Fibroblast of skin of left biceps (primary cell): ENCODE results near the gene ATP5PF.
"Not testable (repeated sequence)": the region's sequence is repeated elsewhere in the genome, so short reads cannot be mapped to it uniquely, and the experiment has no call there.

ENCODE experiments used
- DNase-seq, 2 experiments: peaks; one replicate each; pipeline ENCODE4 v3.0.0-alpha.2; 2013; ENCODE audit warnings: low read depth in 2 of 2

The ATP5PF gene

DNA sequence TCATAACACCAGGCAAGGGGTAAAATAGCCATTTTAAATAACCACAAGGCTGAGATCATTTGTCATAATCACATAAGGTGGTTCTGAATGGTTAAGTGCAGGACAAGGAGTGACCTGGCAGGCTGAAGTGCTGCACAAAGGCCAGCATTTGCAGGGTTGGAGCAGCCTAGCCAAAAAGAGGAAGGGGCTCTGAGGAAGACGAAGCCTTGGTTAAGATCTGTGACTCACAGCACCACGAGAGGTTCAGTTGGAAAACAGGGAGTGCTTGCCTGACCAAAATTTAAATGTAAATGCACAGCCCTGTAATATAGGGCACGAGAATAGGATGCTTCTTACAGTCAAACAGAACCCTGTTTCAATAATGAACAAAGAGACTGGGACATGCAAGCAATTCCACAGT lies 12.1 kb downstream of the ATP5PF start:
- DNase-seq: no peak

DNA sequence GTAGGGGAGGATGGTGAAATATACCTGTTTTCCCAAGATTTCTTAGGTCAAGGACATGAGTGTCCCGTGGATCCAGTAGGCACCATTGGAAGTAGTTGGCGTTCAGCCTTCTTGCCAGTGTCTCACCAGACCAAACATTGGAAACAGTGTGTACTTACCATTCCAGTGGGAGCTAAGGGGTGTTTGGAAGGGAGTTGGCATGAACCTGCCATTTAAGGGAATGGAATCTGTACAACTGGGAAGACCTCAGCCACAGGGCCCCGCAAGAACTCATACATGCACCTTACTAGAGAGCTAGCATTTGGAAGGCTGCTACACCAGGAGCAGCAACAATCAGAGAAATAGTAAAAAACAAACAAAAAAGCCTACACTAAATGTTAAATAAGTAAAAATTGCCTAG lies 12.7 kb downstream of the ATP5PF start:
- no peak for DNase-seq

DNA sequence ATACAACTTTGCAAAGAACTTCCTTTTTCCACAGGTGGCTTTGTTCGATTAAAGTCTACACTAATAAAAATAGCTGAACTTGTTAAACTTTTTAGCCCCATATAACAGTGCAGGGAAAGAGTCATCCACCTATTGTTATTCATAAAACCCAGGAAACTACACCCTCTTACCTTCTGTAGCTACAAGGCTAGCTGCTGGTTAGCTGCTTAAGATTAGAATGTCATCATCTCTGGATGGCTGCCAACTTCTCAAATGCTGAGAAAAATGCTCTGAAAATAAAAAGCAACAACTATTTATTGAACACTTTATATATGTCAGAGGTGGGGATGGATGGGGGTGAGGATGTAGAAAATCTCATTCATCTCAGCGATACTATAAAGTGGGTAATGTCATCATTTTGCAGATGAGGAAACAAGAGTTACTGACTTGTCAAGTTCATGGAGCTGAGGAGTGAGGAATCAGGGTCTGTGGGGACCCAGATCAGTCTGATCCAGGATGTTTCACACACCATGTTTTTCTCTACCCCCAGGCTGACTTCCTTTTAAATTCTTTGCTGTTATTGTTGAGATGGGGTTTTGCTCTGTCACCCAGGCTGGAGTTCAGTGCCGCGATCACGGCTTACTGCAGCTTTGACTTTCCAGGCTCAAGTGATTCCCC lies 17.1 kb downstream of the ATP5PF start:
- no peak for DNase-seq

DNA sequence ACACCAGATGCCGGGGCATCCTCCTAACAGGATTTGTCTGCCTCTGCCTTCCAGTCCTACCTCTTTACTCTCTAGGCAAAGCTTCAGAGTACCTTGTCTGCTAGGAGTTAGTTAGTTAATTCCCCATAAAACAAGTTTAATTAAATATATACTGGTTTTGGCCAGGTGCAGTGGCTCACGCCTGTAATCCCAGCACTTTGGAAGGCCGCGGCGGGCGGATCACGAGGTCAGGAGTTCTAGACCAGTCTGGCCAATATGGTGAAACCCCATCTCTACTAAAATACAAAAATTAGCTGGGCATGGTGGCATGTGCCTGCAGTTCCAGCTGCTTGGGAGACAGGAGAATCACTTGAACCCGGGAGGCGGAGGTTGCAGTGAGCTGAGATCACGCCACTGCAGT lies 20.6 kb downstream of the ATP5PF start:
- not testable (repeated sequence) for DNase-seq

DNA sequence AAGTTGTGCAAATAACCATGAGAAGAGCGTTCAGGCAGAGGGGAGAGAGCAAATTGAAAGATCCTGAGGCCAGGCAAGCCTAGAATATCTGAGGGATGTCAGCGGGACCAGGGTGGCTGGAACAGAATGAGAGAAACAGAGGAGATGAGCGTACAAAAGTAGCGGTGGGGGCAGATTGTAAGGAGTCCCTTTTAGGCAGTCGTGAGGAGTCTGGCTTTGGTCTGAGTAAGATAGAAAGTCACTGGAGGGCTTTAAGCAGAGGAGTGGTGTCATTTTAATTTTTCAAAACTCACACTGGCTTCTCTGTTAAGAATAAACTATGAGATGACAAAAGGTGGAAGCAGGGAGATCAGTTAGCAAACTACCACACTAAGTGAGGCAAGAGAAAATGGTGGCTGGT lies 24.2 kb downstream of the ATP5PF start:
- no peak for DNase-seq

DNA sequence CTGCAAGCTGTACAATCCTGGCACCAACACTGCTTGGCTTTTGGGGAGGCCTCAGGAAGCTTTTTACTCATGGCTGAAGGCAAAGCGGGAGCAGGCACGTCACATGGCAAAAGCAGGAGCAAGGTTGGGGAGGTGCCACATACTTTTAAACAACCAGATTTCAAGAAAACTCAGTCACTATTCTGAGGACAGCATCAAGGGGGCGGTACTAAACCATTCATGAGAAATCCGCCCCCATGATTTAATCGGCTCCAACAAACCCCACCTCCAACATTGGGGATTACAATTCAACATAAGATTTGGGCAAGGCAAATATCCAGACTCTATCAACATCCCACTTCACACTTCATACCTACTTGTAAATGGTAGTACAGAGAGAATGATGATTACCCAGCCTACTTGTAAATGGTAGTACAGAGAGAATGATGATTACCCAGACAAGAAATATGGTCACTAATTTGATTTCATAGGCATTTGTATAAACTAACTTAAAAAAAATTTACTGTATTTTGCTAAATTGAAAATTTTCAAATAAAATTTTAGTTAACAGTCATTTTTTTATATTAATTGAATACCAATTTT lies 24.9 kb downstream of the ATP5PF start:
- DNase-seq: no peak

DNA sequence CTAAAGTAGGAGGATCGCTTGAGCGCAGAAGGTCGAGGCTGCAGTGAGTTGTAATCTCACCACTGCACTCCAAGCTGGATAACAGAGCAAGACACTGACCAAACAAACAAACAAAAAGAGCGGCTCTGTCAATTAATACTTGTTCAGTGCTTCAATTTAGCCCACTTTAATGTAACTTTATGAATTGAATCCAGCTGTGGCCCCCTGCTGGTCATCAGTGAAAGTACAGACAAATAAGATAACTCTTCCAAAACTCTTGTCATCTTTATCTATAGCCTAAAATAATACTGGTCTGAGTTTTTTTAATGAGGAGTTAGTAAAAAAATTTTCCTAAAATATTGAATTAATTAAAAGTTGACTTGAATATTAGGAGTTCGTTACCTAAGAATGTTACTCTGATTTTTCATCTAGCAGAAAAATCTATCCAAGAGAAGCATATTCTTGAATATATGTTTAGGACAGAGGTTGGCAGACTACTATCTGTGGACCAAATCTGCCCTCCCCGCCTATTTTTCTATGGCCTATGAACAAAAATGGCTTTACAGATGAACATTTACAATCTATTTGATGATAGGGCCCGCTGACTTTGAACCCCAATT lies 26.1 kb downstream of the ATP5PF start:
- peak; percentile 11 to 18 for DNase-seq

DNA sequence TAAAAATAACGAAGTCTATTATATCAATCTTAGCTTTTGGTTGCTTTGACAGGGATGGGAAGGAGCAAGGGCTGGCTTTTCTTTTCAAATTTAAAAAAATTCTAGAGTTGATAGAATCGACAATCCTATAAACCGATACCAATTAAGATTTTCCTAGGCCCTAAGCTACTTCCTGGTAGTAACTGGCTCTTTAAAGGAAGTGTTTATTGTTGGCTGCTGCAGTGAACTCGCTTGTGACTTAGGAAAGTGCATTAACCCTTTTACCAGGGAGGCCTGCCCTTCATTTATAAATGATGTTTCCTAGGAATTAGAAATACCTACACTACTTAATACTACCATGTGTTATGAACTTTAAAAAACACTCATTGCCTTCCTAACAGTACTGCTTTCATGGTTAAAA lies 33.2 kb downstream of the ATP5PF start:
- no peak for DNase-seq

DNA sequence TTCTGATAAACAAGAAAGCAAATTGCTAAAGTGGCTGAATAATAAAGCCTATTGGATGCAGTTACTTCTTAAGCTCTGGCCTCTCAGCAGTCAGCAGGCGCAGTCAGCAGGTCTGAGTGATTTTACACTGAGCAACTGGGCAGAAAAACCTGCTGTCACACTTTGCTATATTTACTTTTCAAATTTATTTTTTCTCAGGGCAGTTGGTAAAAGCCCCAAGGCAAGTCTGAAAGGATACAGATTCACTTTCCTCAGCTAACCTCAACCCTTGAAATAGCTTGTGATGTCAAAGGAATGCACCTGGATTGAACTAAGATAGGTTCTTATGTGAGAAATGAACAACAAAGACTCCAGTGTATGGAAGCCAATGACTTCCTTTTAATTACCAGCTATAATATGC lies 34.0 kb downstream of the ATP5PF start:
- DNase-seq: no peak

DNA sequence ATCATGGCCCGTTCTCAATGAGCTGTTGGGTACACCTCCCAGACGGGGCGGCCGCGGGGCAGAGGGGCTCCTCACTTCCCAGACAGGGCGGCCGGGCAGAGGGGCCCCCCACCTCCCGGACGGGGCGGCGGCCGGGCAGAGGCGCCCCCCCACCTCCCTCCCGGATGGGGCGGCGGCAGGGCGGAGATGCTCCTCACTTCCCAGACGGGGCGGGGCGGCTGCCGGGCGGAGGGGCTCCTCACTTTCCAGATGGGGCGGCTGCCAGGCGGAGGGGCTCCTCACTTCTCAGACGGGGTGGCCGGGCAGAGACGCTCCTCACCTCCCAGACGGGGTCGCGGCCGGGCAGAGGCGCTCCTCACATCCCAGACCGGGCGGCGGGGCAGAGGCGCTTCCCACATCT lies 39.2 kb downstream of the ATP5PF start:
- not testable (repeated sequence) for DNase-seq

DNA sequence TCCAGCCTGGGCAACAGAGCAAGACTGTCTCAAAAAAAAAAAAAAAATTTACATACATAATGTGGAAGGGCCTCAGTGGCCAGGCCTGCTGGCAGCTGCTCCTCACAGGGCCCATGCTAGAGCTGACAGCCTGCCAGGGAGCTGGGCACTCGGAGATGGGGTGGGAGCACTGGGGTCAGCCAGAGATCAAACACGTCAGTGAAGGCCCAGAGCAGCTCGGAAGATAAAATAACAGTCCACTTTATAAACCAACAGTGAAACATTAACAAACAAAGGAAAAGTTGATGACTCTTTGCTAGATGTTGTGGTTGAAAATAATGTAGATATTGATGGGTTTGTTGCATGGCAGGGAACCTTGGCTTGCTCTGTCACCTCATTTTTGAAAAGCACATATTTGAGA lies 42.7 kb downstream of the ATP5PF start:
- no peak for DNase-seq

DNA sequence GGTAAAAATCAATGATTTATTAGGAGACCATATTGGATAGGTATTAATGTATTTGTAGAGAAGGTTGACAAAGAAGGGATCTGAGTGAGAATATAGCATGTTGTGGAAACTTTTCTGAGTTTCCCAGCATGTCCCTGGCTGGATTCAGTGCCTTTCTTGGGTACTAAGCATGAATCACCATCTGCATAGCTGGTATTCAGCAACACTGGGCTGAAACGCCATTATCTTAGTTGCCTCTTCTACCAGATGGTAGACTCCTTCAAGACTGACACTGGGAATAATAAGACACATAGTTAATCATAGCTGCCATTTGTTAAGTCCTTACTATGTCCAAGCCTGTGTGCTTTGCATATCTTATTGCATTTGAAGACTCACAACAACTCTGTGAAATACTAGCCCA lies 45.5 kb downstream of the ATP5PF start:
- DNase-seq: no peak

DNA sequence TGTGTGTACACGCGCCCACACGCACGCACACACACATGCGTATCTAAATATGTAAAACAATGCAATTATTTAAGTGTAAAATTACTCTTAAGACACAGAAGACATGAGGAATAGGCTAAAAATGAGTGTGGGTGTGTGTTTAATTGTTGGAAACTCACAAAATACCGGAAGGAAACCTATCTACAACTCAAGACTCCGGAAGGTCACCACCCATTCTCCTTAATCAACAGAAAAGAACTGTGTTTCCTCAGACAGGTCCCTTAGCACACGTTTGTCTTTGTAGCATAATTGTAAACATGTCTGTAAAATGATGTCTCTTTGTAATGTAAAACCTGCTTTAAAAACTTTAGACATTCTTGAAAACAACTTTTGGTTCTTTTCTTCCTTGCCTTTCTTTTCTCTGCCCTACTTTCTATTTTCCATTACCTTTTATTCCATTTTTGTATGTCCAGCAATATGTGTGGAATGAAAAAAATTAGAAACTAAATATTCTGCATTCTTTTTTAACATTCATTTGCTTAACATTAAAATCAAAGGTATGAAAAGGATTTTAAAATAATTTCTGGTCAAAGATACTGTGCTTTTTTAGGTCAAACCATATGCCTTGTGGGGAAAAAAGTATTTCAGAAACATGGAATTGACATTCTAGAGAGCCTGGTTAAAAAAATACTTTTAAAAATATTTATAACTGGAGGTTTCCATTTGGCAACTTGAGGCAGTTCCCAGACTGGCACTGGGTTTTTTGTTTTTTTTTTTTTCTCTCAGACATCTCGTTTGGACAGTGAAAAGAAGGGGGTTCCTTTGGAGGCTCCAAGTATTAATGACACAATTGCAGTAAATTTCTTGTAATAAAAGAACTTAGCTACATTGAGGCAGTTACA lies 46.2 kb downstream of the ATP5PF start:
- no peak for DNase-seq

DNA sequence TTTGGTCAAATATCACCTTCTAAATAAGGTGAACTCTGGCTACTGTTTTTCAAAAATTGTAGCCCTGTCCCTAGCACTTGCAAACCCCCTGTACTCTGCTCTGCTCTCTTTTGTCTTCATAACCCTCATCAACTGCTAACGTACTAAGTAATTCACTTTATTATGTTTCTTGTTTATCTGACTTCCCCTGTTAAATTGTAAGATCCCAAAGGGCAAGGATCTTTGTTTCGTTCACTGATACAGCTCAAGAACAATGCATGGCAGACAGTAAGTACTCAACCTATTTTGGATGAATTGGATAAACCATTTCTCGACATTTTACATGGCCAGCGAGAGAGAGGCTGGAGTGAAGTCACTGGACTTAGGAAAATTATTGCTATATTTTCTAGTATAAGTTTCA lies 46.9 kb downstream of the ATP5PF start:
- no peak for DNase-seq

DNA sequence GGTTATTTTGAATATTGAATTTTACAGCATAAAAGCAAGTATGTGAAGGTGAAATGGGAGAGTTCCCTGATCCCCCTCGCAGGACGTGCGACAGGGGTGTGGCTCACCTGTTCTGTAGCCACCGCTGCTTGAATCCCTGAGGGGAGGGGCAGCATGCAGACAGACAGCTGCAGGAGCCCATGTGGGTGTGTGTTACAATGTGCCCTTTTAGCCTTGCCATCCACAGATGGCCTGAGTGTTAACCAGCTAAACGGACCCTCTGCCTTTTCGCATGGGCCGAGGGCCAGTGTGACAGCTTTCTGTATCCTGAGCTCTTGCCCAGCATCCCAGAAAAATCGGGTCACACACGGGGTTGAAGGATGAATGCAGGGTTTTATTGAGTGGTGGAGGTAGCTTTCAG lies 52.3 kb downstream of the ATP5PF start:
- DNase-seq: no peak

DNA sequence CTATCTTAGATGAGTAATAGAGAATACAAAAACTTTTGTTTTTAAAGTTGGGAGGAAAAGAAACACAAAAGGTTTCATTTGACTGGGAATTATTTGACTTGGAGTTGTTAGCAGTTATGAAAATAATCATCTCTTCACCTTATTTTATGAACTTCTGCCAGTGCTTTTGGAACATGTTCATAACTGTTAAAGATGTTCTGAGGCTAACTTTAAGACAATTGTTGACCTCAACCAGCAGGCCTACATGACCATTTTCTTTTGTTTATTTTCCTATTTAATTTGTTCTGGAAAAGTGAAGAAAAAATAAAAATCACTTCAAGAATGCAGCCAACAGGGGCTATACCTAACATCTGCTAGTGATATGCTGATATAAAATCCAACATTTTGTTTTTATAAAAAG lies 58.3 kb downstream of the ATP5PF start:
- no peak for DNase-seq
